ENCODE data around the gene ADAMTSL1. TPM values are rescaled to one million over a fixed set of nuclear protein-coding genes. Genes with fewer than 3 reads are reported as not detected.

The ADAMTSL1 gene
- total RNA-seq, 1 experiment from 2014 or later: not detected

DNA sequence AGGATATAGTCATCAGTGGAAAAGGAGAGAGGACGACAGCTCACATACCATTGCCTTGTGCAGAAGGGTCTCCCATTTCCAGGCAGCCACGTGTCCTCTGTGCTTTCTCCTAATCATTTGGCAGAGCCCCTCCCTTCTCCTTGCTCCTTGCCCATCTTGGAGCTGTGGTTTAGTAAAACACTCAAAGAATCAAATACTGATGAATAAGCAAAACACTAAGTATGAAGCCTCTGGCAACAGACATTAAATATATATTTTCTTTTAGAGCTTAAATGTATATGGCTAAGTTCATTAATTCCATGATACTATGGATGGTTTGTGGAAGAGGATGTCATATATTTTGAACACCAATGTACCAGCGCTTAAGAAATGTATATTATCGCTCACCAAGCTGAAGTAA lies 280.6 kb downstream of the ADAMTSL1 start:
- no peak overlapping the region for H3K4me3 ChIP-seq (ENCODE audit: low read depth in 2 of 2, low read length in 2 of 2)
- ChIA-PET CTCF (no interaction called here), POLR2A (no interaction called here)
- in situ Hi-C loops (cut with HindIII; ENCODE audit: low pct_unique_long_range_greater_than_20kb, low sequenced_read_pairs) (no loop called here), intact Hi-C loops (cut with micrococcal nuclease; ENCODE audit: unreplicated experiment) (no loop called here)
- no peak overlapping the region for H3K27ac ChIP-seq (ENCODE audit: low read length)
- H3K9me3 ChIP-seq (ENCODE audit: control insufficient read depth, insufficient read depth, low read depth, low read length): no peaks in the 10 kb centered on the region
- BruUV-seq (replicated peaks): no TSS peak
- no peak for DNase-seq (ENCODE audit: low read depth, low spot score)
- H3K4me1 ChIP-seq (ENCODE audit: control insufficient read depth, insufficient read depth, low read length): no peaks in the 10 kb centered on the region
- no peak for TF ChIP-seq POLR2AphosphoS5 (IDR thresholded peaks at IDR 0.05; ENCODE audit: low read depth, low read length)
- ATAC-seq: no peak
- no peaks in the 10 kb centered on the region for H3K27me3 ChIP-seq (ENCODE audit: control insufficient read depth, insufficient read depth, low read length)
- H3K36me3 ChIP-seq (ENCODE audit: control insufficient read depth, insufficient read depth, low read length): no peaks in the 10 kb centered on the region

DNA sequence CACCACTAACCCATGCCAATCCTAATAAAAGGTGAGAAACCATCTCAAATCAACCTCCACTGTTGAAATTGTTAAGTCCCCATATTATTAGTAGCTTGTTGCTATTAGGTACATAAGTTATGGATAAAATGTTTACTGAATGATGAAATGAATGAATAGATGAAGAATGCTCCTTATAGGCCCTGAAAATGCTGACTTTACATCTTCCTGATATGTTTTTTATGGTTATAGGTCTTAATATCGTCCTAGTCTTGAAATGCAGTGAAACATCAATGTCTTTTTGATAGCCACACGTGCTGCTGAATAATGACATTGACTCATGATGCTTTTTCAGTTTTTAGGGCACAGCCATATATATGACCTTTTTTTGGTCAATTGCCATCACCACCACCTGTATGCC lies 281.3 kb downstream of the ADAMTSL1 start:
- Histone ChIP-seq H3K4me1 (ENCODE audit: control insufficient read depth, insufficient read depth, low read length) (no peaks in the 10 kb centered on the region), H3K27ac (ENCODE audit: low read length) (no peak overlapping the region), H3K27me3 (ENCODE audit: control insufficient read depth, insufficient read depth, low read length) (no peaks in the 10 kb centered on the region), H3K4me3 (ENCODE audit: low read depth in 2 of 2, low read length in 2 of 2) (no peak overlapping the region), H3K9me3 (ENCODE audit: control insufficient read depth, insufficient read depth, low read depth, low read length) (no peaks in the 10 kb centered on the region), H3K36me3 (ENCODE audit: control insufficient read depth, insufficient read depth, low read length) (no peaks in the 10 kb centered on the region)
- ChIA-PET POLR2A (no interaction called here), CTCF (no interaction called here)
- DNase-seq (ENCODE audit: low read depth, low spot score): no peak
- intact Hi-C loops (cut with micrococcal nuclease; ENCODE audit: unreplicated experiment): no loop called here
- TF ChIP-seq, protein P1, sequence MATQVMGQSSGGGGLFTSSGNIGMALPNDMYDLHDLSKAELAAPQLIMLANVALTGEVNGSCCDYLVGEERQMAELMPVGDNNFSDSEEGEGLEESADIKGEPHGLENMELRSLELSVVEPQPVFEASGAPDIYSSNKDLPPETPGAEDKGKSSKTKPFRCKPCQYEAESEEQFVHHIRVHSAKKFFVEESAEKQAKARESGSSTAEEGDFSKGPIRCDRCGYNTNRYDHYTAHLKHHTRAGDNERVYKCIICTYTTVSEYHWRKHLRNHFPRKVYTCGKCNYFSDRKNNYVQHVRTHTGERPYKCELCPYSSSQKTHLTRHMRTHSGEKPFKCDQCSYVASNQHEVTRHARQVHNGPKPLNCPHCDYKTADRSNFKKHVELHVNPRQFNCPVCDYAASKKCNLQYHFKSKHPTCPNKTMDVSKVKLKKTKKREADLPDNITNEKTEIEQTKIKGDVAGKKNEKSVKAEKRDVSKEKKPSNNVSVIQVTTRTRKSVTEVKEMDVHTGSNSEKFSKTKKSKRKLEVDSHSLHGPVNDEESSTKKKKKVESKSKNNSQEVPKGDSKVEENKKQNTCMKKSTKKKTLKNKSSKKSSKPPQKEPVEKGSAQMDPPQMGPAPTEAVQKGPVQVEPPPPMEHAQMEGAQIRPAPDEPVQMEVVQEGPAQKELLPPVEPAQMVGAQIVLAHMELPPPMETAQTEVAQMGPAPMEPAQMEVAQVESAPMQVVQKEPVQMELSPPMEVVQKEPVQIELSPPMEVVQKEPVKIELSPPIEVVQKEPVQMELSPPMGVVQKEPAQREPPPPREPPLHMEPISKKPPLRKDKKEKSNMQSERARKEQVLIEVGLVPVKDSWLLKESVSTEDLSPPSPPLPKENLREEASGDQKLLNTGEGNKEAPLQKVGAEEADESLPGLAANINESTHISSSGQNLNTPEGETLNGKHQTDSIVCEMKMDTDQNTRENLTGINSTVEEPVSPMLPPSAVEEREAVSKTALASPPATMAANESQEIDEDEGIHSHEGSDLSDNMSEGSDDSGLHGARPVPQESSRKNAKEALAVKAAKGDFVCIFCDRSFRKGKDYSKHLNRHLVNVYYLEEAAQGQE (IDR thresholded peaks at IDR 0.05; ENCODE audit: insufficient read depth in 1 of 2, low read depth in 2 of 2, low read length in 1 of 2): no peak
- TF ChIP-seq TCF7L2 (IDR thresholded peaks at IDR 0.05; ENCODE audit: low read depth, low read length) (no peak), SIN3A (IDR thresholded peaks at IDR 0.05; ENCODE audit: borderline replicate concordance, insufficient read depth, low read depth, low read length) (no peak), POLR2AphosphoS5 (IDR thresholded peaks at IDR 0.05; ENCODE audit: low read depth, low read length) (no peak)
- TF ChIP-seq, protein P2, sequence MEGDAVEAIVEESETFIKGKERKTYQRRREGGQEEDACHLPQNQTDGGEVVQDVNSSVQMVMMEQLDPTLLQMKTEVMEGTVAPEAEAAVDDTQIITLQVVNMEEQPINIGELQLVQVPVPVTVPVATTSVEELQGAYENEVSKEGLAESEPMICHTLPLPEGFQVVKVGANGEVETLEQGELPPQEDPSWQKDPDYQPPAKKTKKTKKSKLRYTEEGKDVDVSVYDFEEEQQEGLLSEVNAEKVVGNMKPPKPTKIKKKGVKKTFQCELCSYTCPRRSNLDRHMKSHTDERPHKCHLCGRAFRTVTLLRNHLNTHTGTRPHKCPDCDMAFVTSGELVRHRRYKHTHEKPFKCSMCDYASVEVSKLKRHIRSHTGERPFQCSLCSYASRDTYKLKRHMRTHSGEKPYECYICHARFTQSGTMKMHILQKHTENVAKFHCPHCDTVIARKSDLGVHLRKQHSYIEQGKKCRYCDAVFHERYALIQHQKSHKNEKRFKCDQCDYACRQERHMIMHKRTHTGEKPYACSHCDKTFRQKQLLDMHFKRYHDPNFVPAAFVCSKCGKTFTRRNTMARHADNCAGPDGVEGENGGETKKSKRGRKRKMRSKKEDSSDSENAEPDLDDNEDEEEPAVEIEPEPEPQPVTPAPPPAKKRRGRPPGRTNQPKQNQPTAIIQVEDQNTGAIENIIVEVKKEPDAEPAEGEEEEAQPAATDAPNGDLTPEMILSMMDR (IDR thresholded peaks at IDR 0.05): no peak
- in situ Hi-C loops (cut with HindIII; ENCODE audit: low pct_unique_long_range_greater_than_20kb, low sequenced_read_pairs): no loop called here
- BruUV-seq (replicated peaks): no TSS peak
- ATAC-seq: no peak

DNA sequence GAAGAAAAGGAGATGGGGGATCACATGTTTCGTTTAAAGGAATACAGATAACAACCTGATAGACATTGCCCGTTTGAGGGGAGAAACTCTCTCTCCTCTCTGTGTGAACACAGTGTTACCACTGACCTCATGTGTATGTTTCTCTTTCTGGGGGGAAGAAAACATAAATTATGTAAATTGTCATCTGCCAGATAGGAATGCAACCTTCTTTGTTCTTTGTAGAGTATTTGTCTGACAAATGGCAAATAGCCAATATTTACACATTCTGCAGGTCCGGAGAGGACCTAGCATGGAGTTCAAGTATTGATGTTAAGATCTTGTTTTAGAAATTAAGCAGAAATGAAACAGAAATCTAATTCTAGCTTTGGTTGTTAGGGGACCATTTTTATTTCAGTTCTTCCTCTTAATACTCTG lies 282.8 kb downstream of the ADAMTSL1 start:
- Histone ChIP-seq H3K36me3 (ENCODE audit: control insufficient read depth, insufficient read depth, low read length) (no peaks in the 10 kb centered on the region), H3K27ac (ENCODE audit: low read length) (no peak overlapping the region), H3K9me3 (ENCODE audit: control insufficient read depth, insufficient read depth, low read depth, low read length) (no peaks in the 10 kb centered on the region), H3K27me3 (ENCODE audit: control insufficient read depth, insufficient read depth, low read length) (no peaks in the 10 kb centered on the region), H3K4me3 (ENCODE audit: low read depth in 2 of 2, low read length in 2 of 2) (no peak overlapping the region), H3K4me1 (ENCODE audit: control insufficient read depth, insufficient read depth, low read length) (no peaks in the 10 kb centered on the region)
- ChIA-PET CTCF (no interaction called here), POLR2A (no interaction called here)
- DNase-seq (ENCODE audit: low read depth, low spot score): no peak
- no TSS peak for BruUV-seq (replicated peaks)
- in situ Hi-C loops (cut with HindIII; ENCODE audit: low pct_unique_long_range_greater_than_20kb, low sequenced_read_pairs): no loop called here
- intact Hi-C loops (cut with micrococcal nuclease; ENCODE audit: unreplicated experiment): no loop called here
- TF ChIP-seq SIN3A (IDR thresholded peaks at IDR 0.05; ENCODE audit: borderline replicate concordance, insufficient read depth, low read depth, low read length): no peak
- no peak for ATAC-seq

All from Panc1 (cell line).